ENCODE measurements around the gene SEPTIN7. TPM values are rescaled to one million over a fixed set of nuclear protein-coding genes. Genes with fewer than 3 reads are reported as not detected.
"Not testable (repeated sequence)": the region's sequence is repeated elsewhere in the genome, so short reads cannot be mapped to it uniquely, and the experiment has no call there.

Gene SEPTIN7
- polyA plus RNA-seq (ENCODE audit: insufficient read length in 4 of 4) = 100 to 1,000 TPM; 362 to 480 (median 420) TPM

DNA sequence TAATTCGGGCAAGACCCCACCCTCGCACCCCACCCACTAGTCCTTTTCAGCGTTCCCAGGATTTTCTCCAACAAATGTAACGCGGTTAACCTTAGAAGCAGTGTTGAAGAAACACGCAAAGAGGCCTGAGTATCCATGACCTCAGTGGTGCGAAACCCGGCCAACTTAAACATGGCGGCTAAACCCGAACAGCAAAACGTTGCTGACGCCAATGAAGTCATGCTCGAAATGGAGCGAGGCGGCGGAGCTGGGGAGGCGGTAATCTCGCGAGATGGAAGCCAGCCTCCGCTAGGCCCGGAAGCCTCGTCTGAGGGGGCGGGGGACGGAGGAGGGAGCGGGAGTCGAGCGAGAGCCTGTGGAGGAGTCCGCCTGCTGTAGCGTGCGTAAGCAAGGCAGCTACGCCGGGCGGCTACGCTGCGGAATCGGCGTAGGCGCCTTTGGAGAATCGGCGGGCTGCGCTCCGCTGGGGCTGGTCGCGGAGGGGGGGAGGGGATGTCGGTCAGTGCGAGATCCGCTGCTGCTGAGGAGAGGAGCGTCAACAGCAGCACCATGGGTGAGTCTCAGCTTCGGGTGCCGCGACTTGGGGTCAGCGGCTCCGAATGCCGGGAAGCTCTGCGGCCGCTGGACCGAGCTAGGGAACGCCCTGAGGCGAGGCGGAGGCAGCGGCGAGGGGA lies at the start of gene SEPTIN7:
SEPTIN7 (plus strand) TSS at position 340 of the 674 bp plus-strand sequence; CDS start at position 493, 153 bp downstream.
- DNase-seq (ENCODE audit: low read depth in 4 of 4, low spot score in 2 of 4) = peak; percentile 96 to 99 (median 99)

DNA sequence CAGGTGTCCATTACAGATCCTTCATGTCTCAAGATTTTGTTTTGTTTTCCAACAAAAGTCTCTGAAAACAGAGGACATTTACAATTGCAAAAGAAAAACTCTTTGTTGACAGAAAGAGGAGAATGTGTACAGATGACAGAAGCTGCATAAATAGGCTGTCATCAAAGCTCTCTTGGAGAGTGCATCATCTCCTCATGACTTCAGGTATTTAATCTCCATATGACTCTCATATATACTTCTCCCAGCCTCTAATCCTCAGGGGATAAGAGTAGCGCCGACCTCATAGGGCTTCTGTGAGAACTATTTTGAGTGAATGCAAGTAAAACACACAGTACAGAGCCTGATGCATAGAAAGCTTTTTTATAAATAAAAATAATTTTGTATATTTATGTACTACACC lies 48.1 kb upstream of the SEPTIN7 start:
- DNase-seq (ENCODE audit: low read depth in 4 of 4, low spot score in 2 of 4) = no peak

DNA sequence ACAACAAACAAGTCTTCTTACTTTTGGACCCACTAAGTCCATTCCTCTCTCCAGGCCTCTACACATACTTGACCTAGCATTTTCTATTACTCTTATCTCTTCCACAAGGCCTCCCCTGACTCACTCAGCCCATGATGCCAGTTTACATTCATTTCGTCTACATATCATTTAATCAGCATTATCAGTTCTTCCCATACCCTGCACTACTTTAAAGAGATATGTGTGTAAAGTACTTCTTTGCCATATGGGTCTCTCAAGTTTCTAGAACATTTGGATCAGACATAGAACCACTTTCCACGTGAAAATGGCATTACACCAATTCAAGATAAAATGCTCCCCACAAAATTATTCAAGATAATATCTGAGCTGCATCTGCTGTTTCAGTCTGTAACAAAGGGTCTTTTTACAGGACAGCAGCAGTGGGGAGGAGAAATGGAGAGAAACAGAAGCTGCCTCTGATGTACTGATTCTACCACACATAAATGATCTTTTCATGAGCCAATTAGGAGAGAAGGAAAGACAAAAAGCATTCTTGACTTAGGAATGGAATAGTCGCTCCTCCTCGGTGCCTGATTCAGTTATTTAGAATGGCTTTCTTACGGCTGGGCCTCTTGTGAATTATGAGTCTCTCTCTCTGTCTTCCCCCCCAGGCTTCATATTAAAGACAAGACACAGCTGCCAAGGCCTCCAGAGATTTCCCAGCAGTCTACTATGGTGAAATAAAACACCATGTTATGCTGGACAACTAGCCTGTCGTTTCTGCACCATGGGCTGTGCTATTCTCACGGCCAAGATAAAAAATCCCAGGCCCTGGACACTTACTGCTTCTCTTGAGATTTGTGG lies 46.9 kb upstream of the SEPTIN7 start:
- peak; percentile 59 to 70 (median 68) for DNase-seq (ENCODE audit: low read depth in 4 of 4, low spot score in 2 of 4)

DNA sequence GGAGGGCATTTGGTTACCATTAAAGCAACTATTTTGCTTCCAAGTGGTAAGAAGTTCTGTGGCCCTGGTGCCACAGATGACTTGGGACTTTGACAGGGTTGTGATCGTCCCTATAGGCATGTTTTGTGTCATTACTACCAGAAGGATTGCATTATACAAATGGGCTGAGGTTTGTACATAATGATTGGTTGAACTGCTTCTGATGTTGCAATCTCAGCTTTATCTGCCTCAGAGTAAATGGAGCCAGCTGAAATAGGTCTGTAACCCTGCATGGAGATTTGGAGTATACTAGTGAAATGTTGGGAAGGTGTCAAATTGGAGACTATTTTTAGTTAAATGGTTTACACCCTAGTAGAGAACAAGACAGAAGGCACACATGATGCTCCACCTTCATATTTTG lies 46.1 kb upstream of the SEPTIN7 start:
- no peak for DNase-seq (ENCODE audit: low read depth in 4 of 4, low spot score in 2 of 4)

DNA sequence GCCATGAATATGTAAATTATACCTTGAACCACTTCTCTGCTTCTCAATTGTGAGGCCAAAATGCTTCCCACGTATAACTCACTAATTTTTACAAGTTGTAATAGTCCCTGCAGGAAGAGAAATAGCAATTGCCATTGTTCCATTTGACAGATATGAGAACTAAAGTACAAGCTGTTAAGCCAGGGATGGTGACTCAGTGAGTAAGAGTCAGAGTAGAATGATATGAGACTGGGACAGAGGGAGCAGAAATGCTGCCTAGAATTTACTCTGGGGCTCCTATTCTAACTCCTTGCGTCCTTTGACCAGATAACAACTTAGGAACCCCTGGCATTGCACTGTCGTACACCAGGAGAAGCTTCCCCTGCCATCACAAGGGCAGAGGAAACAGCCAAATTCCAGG lies 45.1 kb upstream of the SEPTIN7 start:
- no peak for DNase-seq (ENCODE audit: low read depth in 4 of 4, low spot score in 2 of 4)

DNA sequence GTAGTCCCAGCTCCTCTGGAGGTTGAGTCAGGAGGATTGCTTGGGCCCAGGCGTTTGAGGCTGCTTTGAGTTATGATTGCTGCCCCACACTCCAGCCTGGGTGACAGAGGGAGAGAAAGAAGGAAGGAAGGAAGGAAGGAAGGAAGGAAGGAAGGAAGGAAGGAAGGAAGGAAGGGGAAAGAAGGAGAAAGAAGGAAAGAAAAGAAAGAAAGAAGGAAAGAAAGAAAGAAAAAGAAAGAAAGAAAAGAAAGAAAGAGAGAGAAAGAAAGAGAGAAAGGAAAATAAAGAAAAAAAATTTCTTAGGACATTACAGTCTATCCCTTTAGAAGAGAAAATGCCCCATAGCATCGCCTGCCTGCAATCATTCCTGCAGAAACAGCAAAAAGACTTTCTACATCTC lies 44.4 kb upstream of the SEPTIN7 start:
- not testable (repeated sequence) for DNase-seq (ENCODE audit: low read depth in 4 of 4, low spot score in 2 of 4)

DNA sequence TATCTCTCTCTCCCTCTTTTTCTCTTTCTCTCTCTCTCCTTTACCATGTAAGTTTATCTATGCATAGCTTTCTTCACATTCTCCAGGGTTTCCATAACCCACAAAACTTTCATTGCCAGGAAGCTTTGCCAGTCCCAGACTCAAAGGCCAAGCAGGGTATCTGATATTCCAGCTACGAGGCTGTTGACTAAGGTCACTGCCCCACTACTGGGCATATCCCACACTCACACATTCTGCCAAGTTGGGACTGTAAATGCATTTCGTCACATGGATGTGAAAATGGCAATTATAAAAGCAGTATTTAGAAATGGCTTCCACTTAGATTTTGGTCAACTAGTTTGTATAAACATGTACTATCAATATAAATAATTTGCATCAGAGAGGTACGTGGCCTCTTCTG lies 43.3 kb upstream of the SEPTIN7 start:
- no peak for DNase-seq (ENCODE audit: low read depth in 4 of 4, low spot score in 2 of 4)

DNA sequence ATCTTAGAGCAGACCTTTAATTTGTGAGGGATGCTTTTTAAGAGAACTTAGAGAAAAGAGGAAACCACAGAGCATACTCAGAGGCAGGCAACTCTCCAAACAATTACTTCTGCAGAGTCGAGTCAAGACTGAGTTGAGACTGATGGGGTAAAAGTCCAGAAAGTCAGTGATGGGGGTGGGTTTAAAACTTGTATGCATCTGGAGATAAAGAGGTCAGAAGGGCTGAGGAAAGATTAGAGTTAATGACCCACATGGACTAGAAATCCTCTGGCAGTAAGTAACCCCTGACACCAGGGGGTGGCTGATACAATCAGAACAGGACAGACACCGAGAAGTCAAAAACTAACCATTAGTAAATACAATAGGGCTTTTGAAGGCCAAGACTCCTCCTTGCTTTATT lies 42.4 kb upstream of the SEPTIN7 start:
- no peak for DNase-seq (ENCODE audit: low read depth in 4 of 4, low spot score in 2 of 4)

DNA sequence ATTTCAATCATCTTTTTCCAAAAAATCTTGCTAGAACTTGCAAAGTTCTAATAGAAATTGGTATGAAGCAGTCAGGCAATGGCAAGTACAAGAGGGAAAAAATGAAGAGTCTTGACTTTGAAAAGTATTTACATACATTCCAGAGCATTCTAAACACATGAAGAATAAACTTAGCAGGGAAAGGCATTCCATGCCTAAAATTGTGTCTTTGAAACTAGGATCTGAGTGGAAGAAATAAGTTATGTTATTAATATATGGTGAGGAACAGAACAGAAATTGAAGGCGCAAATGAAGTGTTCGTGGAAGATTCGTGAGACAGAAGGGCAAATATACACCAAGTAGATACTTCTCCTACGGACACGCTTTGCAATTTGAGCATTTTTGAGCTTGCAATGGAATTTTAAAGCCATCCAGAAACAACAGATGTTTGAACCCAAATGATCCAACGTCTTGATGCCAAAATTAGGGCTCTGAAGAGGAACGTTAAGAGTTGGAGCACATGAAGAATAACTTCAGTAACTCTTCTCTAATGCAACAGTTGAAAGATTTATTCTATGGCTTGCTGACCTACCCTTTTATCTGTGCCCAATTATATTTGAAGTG lies 40.6 kb upstream of the SEPTIN7 start:
- no peak for DNase-seq (ENCODE audit: low read depth in 4 of 4, low spot score in 2 of 4)

DNA sequence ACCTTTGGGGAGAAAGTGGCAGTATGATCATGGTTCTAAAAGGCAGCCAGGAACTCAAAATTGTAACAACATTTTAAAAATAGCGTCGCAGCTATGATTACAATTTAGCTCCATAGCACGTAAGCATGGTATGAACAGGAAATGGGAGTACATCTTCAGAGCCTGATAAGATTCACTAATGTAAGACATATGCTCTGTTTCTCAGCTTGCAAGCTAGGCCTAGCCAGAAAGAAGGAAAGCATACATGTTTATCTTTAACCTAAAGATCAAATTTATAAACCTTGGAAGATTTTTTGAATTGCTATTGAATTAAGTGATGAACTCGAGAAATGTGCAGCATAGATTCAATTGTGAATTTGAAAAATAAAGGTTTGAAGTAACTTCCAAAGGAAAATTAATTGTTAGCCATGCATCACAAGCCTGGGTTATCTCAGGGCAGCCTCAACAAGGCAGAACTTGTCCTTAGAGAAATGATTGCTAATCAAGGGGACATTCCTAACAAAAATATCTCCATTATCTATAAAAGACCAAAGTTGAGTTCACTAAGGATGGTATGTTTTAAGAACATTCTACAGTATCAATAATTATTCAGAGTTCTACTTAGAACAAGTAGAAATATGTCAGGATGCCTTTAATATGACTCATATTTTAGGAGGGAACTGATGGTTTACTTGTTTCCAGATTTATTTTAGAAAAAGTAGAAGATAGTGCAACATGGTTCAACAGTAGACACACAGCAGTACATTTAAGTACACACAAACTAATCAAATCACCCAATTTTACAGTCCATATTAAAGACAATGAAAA lies 38.8 kb upstream of the SEPTIN7 start:
- DNase-seq (ENCODE audit: low read depth in 4 of 4, low spot score in 2 of 4) = no peak

DNA sequence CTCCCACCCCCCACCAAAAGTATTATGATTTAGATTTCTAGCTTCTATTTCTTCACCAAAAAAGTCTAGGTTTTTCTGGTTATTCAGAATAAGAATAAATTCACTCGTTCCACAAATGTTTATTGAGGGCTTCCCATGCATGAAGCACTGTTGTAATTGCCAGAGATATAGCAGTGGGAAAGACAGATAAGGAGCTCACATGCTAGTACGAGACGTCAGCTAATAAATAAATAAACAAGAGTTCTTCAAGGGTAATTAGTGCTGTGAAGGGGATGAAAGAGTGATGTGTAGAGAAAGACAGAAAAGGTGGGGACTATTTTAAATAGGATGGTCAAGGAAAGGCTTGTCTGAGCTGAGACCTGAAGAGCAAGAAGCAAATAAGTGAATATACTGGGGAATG lies 38.1 kb upstream of the SEPTIN7 start:
- DNase-seq (ENCODE audit: low read depth in 4 of 4, low spot score in 2 of 4) = no peak

DNA sequence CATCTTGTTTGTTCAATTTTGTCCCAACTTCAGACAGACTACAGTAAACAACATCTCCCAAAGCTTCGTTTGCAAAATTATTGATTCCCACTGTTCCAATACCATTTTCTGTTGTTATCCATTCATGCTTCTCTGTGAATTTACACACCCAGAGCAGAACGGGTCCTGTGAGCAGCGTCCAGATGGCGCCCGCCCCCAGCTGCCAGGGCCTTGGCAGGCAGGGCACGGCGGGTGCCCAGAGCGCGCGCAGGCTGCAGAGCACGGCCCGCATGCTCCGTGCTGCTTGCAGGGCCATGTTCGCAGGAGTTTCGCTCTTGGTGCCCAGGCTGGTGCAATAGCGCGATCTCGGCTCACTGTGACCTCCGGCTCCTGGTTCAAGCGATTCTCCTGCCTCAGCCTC lies 32.5 kb upstream of the SEPTIN7 start:
- DNase-seq (ENCODE audit: low read depth in 4 of 4, low spot score in 2 of 4) = no peak

DNA sequence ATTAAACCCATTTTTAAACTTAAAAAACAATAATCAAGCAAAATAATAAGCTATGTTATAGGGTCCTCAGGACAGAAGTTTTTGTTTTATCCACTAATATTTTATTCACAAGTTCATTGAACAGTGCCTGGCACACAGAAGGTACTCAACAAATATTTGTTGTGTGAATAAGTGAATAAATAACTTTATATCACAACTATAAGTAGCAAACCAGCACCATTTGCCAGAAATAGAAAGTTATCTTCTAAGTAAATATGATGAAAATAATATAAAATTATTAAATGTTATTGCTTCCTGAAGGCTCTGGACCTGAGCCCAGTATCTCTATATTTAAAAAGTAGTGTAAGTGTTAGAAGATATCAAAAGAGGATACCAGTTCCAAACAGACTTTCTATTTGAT lies 29.1 kb upstream of the SEPTIN7 start:
- no peak for DNase-seq (ENCODE audit: low read depth in 4 of 4, low spot score in 2 of 4)

DNA sequence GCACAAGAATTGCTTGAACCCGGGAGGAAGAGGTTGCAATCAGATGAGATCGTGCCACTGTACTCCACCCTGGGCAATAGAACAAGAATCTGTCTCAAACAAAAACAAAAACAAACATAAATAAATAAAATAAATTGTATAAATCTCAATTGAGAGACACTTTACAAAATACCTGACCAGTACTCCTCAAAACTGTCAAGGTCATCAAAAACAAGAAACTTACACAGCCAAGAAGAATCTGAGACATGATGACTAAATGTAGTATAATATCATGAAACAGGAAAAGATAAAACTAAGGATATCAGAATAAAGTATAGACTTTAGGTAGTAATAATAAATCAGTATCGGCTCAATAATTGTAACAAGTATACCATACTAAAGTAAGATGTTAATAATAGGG lies 26.9 kb upstream of the SEPTIN7 start:
- DNase-seq (ENCODE audit: low read depth in 4 of 4, low spot score in 2 of 4) = no peak

DNA sequence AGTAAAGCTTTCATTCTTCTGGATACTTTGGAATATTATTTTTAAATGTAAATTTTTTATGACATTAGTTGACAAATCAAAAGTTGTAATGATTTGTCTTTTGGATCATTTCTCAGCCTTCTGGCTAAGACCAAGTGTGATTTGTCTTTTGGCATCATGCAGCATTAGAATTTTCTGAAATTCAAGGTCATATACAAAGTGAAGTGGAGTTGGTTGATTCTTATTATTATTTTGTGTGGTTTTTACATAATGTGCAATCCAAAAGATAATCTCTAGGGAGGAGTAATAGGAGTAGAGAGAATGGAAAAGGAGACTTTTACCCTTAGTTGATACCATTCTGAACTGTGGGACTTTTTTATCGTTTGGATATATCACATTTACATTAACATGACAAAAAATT lies 24.2 kb upstream of the SEPTIN7 start:
- no peak for DNase-seq (ENCODE audit: low read depth in 4 of 4, low spot score in 2 of 4)

DNA sequence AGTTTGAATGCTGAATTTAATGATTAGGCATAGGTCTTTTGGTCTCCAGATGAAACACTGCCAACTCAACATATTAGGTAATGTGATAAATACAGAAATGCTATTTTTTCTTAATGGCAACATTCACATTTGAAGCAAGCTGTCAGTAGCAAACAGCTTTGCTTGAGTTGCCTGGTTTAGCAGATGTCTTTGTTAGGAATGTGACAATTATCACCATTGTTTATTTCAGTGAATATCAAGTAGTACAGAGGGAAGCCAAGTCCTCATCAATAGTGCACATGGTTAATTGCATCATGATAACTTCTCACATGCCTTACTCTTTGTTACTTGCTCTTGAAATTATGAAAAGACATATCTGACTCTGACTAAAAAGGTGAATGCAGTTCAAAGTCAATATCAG lies 23.7 kb upstream of the SEPTIN7 start:
- no peak for DNase-seq (ENCODE audit: low read depth in 4 of 4, low spot score in 2 of 4)

DNA sequence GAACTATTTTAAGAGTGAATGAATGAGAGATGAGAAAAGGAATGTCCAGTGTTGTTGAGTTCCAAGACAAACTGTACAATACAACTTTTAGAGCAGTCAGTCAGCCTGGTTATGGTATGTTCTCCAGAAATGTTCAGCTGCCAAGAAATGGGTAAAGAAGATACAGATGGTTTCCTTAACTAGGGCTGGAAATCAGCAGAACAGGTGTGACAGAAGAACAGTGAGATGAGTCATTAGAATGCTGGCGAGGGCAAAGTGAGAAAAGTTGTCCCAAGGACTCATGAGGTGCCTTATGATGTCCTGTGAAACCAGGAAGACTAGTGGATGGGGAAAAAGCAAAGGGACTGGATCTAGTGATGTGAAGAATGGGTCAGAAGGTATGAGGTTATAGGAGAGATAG lies 20.8 kb upstream of the SEPTIN7 start:
- DNase-seq (ENCODE audit: low read depth in 4 of 4, low spot score in 2 of 4) = no peak

DNA sequence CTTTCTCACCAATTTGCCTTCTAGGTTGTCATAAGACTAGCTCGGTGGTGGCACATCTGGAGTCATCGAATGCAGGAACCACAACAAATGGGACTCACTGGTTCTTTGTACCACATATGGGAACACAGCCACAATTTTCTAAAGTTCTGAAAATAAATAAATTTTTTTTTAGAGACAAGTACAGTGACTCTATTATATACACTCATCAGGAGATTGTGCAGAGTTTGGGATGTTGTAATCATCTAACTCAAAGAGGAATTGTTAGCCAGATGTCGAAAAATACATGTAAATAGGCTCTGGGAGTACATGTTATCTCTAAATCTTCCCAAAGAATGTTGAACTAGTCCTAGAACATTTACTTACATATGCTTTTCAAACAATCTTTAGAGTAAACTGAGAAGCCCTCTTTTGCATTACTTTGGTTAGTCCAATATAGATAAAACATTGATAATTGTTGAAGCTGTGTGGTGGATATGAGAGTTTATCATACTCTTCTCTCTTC lies 19.6 kb upstream of the SEPTIN7 start:
- no peak for DNase-seq (ENCODE audit: low read depth in 4 of 4, low spot score in 2 of 4)

DNA sequence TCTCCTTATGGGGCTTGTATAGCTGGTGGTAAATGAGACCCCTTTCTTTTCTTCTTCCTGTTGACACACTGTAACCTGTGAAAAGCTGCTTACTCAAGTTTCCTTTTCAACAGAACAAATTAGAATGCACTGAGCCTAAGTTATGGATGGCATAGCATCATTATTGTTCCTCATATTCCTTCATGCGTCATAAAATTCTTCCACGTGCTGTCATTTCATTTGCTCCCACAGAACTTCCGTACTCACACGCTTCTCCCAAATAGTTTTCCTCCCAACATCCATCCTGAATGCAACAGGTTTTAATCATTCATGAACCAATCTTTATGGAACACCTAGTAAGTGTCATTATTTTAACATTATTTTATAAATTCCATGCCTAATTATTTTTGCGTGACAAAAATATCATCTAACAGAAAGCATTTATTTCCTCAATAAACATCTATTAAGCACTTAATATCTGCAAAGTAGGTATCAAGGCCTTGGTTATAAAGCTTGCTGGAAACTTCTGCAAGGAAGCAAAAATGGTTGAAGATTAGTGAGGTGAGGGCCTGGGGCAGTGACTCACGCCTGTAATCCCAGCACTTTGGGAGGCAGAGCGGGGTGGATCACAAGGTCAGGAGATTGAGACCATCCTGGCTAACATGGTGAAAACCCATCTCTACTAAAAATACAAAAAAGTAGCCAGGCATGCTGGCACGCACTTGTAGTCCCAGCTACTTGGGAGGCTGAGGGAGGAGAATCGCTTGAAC lies 18.9 kb upstream of the SEPTIN7 start:
- DNase-seq (ENCODE audit: low read depth in 4 of 4, low spot score in 2 of 4) = no peak

DNA sequence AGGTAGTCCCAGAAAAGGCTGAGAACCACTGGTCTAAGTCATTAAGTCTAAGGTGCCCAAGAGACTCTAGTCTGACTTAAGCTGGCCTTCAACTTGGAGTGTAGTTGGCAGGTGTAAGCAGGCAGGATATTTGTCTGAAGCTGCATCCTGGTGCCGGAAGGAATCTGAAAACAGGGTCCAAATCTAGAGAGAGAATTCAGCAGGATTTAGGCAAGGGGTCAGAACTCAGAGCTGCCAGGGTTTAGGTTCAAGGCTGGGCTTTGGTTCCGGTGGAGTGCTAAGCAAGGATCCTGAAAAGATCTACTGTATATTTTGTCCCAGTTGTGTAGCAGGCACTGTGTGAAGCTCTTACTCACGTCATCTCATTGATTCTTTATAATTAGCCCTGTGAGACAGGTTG lies 16.5 kb upstream of the SEPTIN7 start:
- no peak for DNase-seq (ENCODE audit: low read depth in 4 of 4, low spot score in 2 of 4)

All from left renal cortex interstitium (tissue), 4 donors.